Panc1 (cell line): ENCODE data around the gene FRMD8. TPM values are rescaled to one million over a fixed set of nuclear protein-coding genes. Genes with fewer than 3 reads are reported as not detected.

Experiments
- ATAC-seq: fragments of 200-7000 bp; cut with Tn5 transposase; 2 replicates; pipeline ENCODE4 v1.9.1; 2020; ENCODE audit warnings: mild to moderate bottlenecking, moderate library complexity
- BruUV-seq: library from RNA; stranded (reverse); fragments of 400-500 nt; replicated peaks from 2 replicates; lab custom pipeline; 2021; lab: Mats Ljungman, UMichigan
- CTCF ChIA-PET: fragments of 300-600 bp; sonication (Branson Sonifier 250); formaldehyde crosslinking; loops from one replicate; lab custom pipeline; 2022; ENCODE audit warnings: antibody characterized with exemption; lab: Charles Lee
- POLR2A ChIA-PET: fragments of 300-600 bp; sonication (Branson Sonifier 250); formaldehyde crosslinking; loops from one replicate; lab custom pipeline; 2022; ENCODE audit warnings: antibody characterized with exemption; lab: Charles Lee
- DNase-seq: peaks from one replicate; pipeline ENCODE4 v3.0.0-alpha.2; 2010; ENCODE audit warnings: low read depth, low spot score
- H3K27ac ChIP-seq: 2 replicates; pipeline ENCODE4 v1.5.1; 2011; ENCODE audit warnings: mild to moderate bottlenecking, low read length, inconsistent platforms
- H3K27me3 ChIP-seq: fragments of 200-500 bp; sonication (Bioruptor generic); 2 replicates; pipeline ENCODE4 v1.6.0; 2014; ENCODE audit warnings: low read length, inconsistent platforms; ENCODE audit not compliant: control insufficient read depth, insufficient read depth
- H3K36me3 ChIP-seq: fragments of 200-500 bp; sonication (Bioruptor generic); 2 replicates; pipeline ENCODE4 v1.5.1; 2014; ENCODE audit warnings: inconsistent platforms, mild to moderate bottlenecking, low read length, moderate library complexity; ENCODE audit not compliant: control insufficient read depth, insufficient read depth
- H3K4me1 ChIP-seq: 2 replicates; pipeline ENCODE4 v1.5.1; 2011; ENCODE audit warnings: inconsistent platforms, mild to moderate bottlenecking, low read length, moderate library complexity; ENCODE audit not compliant: control insufficient read depth, insufficient read depth
- H3K4me3 ChIP-seq, 2 experiments: 2 replicates each; pipeline ENCODE4 v1.5.1; 2011 to 2012; ENCODE audit warnings: low read depth in 2 of 2, low read length in 2 of 2, mild to moderate bottlenecking in 2 of 2, inconsistent platforms in 1 of 2, moderate library complexity in 1 of 2
- H3K9me3 ChIP-seq: fragments of 200-500 bp; sonication (Bioruptor generic); 2 replicates; pipeline ENCODE4 v1.5.1; 2014; ENCODE audit warnings: low read depth, mild to moderate bottlenecking, inconsistent platforms, low read length, moderate library complexity; ENCODE audit not compliant: control insufficient read depth, insufficient read depth
- POLR2AphosphoS5 ChIP-seq: IDR thresholded peaks from 2 replicates; pipeline ENCODE4 v1.6.1; 2012; ENCODE audit warnings: mild to moderate bottlenecking, low read depth, low read length, moderate library complexity
- SIN3A ChIP-seq: IDR thresholded peaks from 2 replicates; pipeline ENCODE4 v1.6.1; 2012; ENCODE audit warnings: low read depth, mild to moderate bottlenecking, low read length, moderate library complexity, borderline replicate concordance; ENCODE audit not compliant: insufficient read depth
- TCF7L2 ChIP-seq: IDR thresholded peaks from 2 replicates; pipeline ENCODE4 v1.6.1; 2011; ENCODE audit warnings: mild to moderate bottlenecking, low read depth, low read length, inconsistent platforms
- in situ Hi-C: cut with HindIII; loops from 2 replicates; pipeline ENCODE4 v1.10.0; 2016; ENCODE audit warnings: low sequenced_read_pairs, low pct_unique_long_range_greater_than_20kb
- intact Hi-C: fragments of 100-400 bp; cut with micrococcal nuclease; formaldehyde crosslinking; loops from one replicate; pipeline ENCODE4 v1.10.0; 2022; ENCODE audit not compliant: unreplicated experiment
- total RNA-seq: library from RNA; stranded (reverse); gene quantifications from one replicate; pipeline ENCODE4 v1.2.1, GENCODE V29; 2021; ENCODE audit not compliant: unreplicated experiment
- TF ChIP-seq, protein P1 (sequence below): fragments of 450-650 bp; IDR thresholded peaks from 2 replicates; pipeline ENCODE4 v1.5.1; 2017; ENCODE audit warnings: mild to moderate bottlenecking
- TF ChIP-seq, protein P2 (sequence below), 2 experiments: IDR thresholded peaks; 2 replicates each; pipeline ENCODE4 v1.6.1; 2011 to 2012; ENCODE audit warnings: low read depth in 2 of 2, control low read depth in 1 of 2, low read length in 1 of 2, mild to moderate bottlenecking in 1 of 2, moderate library complexity in 1 of 2; ENCODE audit not compliant: insufficient read depth in 1 of 2

Gene FRMD8
- total RNA-seq, 1 experiment from 2014 or later, result 85.8 TPM

DNA sequence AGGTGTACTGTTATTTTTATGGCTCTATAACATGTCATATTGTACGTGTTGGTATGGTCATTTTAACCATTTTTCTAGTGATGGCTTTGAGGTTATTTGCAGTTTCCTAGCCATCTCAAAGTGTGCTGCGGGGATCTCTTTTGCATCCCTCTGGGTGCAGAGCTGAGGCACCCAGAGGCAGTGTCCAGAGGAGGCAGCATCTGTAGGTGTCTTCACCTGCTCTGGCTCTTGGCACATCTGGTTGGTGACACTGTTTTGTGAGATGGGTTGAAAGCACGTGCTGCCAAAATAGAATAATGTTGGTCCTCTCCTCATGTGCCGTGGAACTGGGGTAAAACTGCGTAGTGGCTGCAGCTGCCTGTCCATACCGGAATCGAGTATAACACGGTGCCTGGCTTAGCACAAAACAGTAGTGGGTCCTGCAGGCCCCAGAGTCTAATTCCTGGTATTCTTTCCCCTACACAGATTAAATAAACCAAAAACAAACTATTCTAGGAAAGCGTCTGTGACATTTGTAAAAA is 49.0 kb downstream of the FRMD8 start:
- BruUV-seq, result no TSS peak
- intact Hi-C loops, result no loop called here
- Histone ChIP-seq H3K27ac (peak overlapping the region; percentile 78), H3K4me1 (peaks cover 95% of the 10 kb centered on the region), H3K9me3 (no peaks in the 10 kb centered on the region), H3K4me3 (peak overlapping the region in 1 of 2 experiments; percentile 15; a peak in 1 of 4 replicates), H3K27me3 (no peaks in the 10 kb centered on the region), H3K36me3 (peaks cover 8% of the 10 kb centered on the region)
- ChIA-PET POLR2A (interaction anchor here (1.5 kb wide), 1 partner anchor 13 kb away, joined by 12 read pairs; the partner anchor contains the start of gene NEAT1), CTCF (interaction anchor here (0.6 kb wide), 1 partner anchor 73 kb away, joined by 4 read pairs; no protein-coding TSS in a partner anchor)
- no peak for DNase-seq
- in situ Hi-C loops, result no loop called here
- TF ChIP-seq SIN3A (no peak), TCF7L2 (no peak), POLR2AphosphoS5 (peak; percentile 20; the same call in 1 of the 2 replicates)
- TF ChIP-seq, protein P1, sequence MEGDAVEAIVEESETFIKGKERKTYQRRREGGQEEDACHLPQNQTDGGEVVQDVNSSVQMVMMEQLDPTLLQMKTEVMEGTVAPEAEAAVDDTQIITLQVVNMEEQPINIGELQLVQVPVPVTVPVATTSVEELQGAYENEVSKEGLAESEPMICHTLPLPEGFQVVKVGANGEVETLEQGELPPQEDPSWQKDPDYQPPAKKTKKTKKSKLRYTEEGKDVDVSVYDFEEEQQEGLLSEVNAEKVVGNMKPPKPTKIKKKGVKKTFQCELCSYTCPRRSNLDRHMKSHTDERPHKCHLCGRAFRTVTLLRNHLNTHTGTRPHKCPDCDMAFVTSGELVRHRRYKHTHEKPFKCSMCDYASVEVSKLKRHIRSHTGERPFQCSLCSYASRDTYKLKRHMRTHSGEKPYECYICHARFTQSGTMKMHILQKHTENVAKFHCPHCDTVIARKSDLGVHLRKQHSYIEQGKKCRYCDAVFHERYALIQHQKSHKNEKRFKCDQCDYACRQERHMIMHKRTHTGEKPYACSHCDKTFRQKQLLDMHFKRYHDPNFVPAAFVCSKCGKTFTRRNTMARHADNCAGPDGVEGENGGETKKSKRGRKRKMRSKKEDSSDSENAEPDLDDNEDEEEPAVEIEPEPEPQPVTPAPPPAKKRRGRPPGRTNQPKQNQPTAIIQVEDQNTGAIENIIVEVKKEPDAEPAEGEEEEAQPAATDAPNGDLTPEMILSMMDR, result no peak
- TF ChIP-seq, protein P2, sequence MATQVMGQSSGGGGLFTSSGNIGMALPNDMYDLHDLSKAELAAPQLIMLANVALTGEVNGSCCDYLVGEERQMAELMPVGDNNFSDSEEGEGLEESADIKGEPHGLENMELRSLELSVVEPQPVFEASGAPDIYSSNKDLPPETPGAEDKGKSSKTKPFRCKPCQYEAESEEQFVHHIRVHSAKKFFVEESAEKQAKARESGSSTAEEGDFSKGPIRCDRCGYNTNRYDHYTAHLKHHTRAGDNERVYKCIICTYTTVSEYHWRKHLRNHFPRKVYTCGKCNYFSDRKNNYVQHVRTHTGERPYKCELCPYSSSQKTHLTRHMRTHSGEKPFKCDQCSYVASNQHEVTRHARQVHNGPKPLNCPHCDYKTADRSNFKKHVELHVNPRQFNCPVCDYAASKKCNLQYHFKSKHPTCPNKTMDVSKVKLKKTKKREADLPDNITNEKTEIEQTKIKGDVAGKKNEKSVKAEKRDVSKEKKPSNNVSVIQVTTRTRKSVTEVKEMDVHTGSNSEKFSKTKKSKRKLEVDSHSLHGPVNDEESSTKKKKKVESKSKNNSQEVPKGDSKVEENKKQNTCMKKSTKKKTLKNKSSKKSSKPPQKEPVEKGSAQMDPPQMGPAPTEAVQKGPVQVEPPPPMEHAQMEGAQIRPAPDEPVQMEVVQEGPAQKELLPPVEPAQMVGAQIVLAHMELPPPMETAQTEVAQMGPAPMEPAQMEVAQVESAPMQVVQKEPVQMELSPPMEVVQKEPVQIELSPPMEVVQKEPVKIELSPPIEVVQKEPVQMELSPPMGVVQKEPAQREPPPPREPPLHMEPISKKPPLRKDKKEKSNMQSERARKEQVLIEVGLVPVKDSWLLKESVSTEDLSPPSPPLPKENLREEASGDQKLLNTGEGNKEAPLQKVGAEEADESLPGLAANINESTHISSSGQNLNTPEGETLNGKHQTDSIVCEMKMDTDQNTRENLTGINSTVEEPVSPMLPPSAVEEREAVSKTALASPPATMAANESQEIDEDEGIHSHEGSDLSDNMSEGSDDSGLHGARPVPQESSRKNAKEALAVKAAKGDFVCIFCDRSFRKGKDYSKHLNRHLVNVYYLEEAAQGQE (IDR thresholded peaks at IDR 0.05; ENCODE audit: insufficient read depth in 1 of 2, low read depth in 2 of 2, low read length in 1 of 2), result no peak
- no peak for ATAC-seq

DNA sequence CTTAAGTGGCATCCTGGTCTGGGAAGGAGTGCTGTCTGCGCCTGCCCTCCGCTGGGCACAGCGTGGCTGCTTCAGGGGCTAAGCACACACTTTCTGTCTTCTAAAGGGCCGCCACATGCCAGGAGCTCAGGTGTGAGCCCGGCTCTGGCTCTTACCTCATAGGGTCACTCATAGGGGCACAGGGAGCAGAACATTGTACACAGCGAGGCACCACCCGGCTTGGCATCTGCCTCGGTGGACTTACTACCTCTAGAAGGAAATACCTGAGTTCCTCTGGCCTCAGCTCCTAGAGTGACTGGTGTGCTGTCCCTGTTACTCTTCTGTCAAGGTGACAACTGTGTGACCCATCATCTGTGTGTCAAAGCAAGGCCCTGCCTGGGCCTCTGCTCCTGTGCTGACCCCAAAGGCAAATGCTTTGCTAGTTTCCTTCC is 49.6 kb downstream of the FRMD8 start:
- TF ChIP-seq, protein P2 (IDR thresholded peaks at IDR 0.05; ENCODE audit: insufficient read depth in 1 of 2, low read depth in 2 of 2, low read length in 1 of 2), result no peak
- TF ChIP-seq TCF7L2 (peak; percentile 83), SIN3A (0 out of 2 replicates have a peak, but pooled peaks have one; percentile 32)
- DNase-seq (no peak), ATAC-seq (peak; percentile 22)
- in situ Hi-C loops, result no loop called here
- no peaks in the 10 kb centered on the region for H3K27me3 ChIP-seq
- peaks cover 8% of the 10 kb centered on the region for H3K36me3 ChIP-seq
- BruUV-seq, result no TSS peak
- peak overlapping the region in 1 of 2 experiments; percentile 15; a peak in 2 of 4 replicates for H3K4me3 ChIP-seq
- CTCF ChIA-PET, result interaction anchor here (0.6 kb wide), 1 partner anchor 73 kb away, joined by 4 read pairs; no protein-coding TSS in a partner anchor
- peak overlapping the region; percentile 78 for H3K27ac ChIP-seq
- intact Hi-C loops, result no loop called here
- H3K9me3 ChIP-seq, result no peaks in the 10 kb centered on the region
- POLR2A ChIA-PET, result interaction anchor here (1.4 to 1.5 kb wide), 2 partner anchors 14 to 56 kb away, joined by 5 to 12 read pairs; partner anchors contain the start of gene NEAT1
- peaks cover 96% of the 10 kb centered on the region for H3K4me1 ChIP-seq
